ENCODE measurements around the gene PPP2R5A. TPM values are rescaled to one million over a fixed set of nuclear protein-coding genes. Genes with fewer than 3 reads are reported as not detected.
"Not testable (repeated sequence)": the region's sequence is repeated elsewhere in the genome, so short reads cannot be mapped to it uniquely, and the experiment has no call there.

The PPP2R5A gene
- total and polyA plus RNA-seq, 2 donors, result 47.1 to 64.4 TPM

DNA sequence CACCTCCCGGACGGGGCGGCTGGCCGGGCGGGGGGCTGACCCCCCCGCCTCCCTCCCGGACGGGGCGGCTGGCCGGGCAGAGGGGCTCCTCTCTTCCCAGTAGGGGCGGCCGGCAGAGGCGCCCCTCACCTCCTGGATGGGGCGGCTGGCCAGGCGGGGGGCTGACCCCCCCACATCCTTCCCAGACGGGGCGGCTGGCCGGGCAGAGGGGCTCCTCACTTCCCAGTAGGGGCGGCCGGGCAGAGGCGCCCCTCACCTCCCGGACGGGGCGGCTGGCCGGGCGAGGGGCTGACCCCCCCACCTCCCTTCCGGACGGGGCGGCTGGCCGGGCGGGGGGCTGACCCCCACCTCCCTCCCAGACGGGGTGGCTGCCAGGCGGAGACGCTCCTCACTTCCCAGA, 35.8 kb downstream of the PPP2R5A start:
- WGBS, result 98% methylated on average over 10 of the region's 34 CpGs
- not testable (repeated sequence) for H3K4me1 ChIP-seq (ENCODE audit: insufficient read depth); H3K27ac ChIP-seq (ENCODE audit: low read depth)

DNA sequence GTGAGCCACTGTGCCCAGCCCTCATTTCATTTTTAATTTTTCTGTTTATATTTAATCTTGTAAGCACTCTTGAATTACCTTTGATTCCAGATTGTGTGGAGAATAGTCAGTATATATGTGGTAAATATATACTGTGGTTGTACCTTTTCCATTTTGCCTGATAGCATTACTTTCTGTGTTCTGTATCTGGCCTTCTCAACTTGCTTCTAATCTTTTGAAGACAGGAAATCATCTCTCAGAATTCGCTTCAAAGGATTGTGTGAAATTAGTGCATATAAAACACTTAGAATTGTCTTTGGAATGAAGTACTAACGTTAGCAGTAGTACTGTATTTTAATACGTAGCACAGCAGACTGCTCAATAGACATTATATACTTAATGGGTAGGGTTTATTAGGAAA, 37.9 kb downstream of the PPP2R5A start:
- H3K36me3 ChIP-seq (ENCODE audit: insufficient read depth), result no peaks in the 10 kb centered on the region
- DNase-seq (ENCODE audit: extremely low spot score), result no peak
- no peak overlapping the region for H3K27ac ChIP-seq (ENCODE audit: low read depth)
- H3K4me3 ChIP-seq (ENCODE audit: low read depth, low read length), result no peak overlapping the region
- no peaks in the 10 kb centered on the region for H3K4me1 ChIP-seq (ENCODE audit: insufficient read depth)
- 52% methylated on average over 3 of the region's 3 CpGs for WGBS

More for the DNA sequence above, 35.8 kb downstream of the PPP2R5A start:
- not testable (repeated sequence) for DNase-seq (ENCODE audit: extremely low spot score); H3K36me3 ChIP-seq (ENCODE audit: insufficient read depth); H3K4me3 ChIP-seq (ENCODE audit: low read depth, low read length)

DNA sequence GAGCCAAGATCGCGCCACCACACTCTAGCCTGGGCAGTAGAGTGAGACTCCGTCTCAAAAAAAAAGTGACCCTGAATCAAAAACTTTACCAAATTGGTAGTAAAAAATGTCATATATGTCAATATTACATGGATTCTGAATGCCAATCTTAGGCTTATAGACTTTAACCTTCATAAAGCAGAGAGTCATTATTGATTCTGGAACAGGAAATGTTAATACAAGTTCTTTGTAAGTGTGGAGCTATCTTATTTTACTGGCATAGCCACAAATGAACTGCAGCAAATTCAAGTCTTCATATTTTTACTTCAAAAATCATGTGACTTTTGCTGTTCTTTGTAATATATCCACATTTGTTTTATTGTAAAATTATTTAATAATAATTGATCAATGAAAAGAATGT, 41.3 kb downstream of the PPP2R5A start:
- Histone ChIP-seq H3K27ac (ENCODE audit: low read depth) (no peak overlapping the region), H3K36me3 (ENCODE audit: insufficient read depth) (no peaks in the 10 kb centered on the region), H3K4me1 (ENCODE audit: insufficient read depth) (no peaks in the 10 kb centered on the region), H3K4me3 (ENCODE audit: low read depth, low read length) (no peak overlapping the region)
- 80% methylated on average over 3 of the region's 3 CpGs for WGBS
- DNase-seq (ENCODE audit: extremely low spot score), result no peak

- Histone ChIP-seq H3K36me3 (ENCODE audit: insufficient read depth) (no peaks in the 10 kb centered on the region), H3K27ac (ENCODE audit: low read depth) (no peak overlapping the region), H3K4me1 (ENCODE audit: insufficient read depth) (no peaks in the 10 kb centered on the region), H3K4me3 (ENCODE audit: low read depth, low read length) (no peak overlapping the region)
- 74% methylated on average over 4 of the region's 4 CpGs for WGBS
- no peak for DNase-seq (ENCODE audit: extremely low spot score)
Observed at GRCh38 chr1:212328248-212328647, 43.0 kb downstream of the PPP2R5A start.

DNA sequence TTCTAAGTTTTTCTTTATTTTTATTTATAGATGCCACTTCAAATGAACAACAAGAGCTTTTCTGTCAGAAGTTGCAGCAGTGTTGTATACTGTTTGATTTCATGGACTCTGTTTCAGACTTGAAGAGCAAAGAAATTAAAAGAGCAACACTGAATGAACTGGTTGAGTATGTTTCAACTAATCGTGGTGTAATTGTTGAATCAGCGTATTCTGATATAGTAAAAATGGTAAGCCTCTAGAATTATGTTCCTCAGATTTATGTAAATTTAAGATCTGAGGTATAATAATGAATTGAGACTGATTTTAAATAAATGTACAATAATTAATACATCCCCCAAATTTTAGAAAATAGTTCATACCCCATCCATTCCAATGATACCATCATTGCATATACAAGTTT, 43.9 kb downstream of the PPP2R5A start:
- Histone ChIP-seq H3K4me3 (ENCODE audit: low read depth, low read length) (no peak overlapping the region), H3K4me1 (ENCODE audit: insufficient read depth) (no peaks in the 10 kb centered on the region), H3K27ac (ENCODE audit: low read depth) (no peak overlapping the region), H3K36me3 (ENCODE audit: insufficient read depth) (no peaks in the 10 kb centered on the region)
- DNase-seq (ENCODE audit: extremely low spot score), result no peak
- WGBS, result 91% methylated on average over 2 of the region's 2 CpGs

DNA sequence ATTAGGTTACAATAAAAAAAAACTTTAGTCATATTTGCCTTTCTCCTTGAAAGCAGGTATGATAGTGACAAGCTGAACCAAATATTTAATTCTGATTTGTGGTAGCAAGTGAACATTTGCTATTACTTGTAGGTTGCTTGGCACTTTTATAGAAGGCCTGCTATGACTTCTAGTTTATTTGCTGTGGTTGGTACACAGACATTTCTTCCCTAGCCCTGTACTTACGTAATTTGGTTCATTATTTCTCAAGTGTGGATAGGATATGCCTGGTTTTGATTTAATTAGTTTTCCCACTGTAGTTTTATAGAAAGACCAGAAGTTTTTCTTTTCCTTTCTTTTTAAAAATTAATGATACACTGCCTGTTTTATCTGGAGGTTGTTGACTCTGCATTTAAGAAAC, 55.9 kb downstream of the PPP2R5A start:
- H3K4me1 ChIP-seq (ENCODE audit: insufficient read depth), result no peaks in the 10 kb centered on the region
- no peak overlapping the region for H3K4me3 ChIP-seq (ENCODE audit: low read depth, low read length)
- WGBS, result 98% methylated on average over 1 of the region's 1 CpG

DNA sequence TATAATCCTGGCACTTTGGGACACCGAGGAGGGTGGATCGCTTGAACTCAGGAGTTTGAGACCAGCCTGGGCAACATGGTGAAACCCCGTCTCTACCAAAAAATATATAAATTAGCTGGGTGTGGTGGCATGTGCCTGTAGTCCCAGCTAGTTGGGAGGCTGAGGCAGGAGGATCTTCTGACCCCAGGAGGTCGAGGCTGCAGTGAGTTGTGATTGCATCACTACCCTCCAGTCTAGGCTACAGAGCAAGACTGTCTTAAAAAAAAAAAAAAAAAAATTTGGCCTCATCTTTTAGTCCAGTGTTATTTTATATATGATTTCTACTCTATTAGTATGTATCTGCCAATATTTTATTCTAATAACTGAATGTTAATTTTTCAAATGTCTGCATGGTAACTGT, 59.7 kb downstream of the PPP2R5A start:
- H3K4me3 ChIP-seq (ENCODE audit: low read depth, low read length), result no peak overlapping the region
- no peak for DNase-seq (ENCODE audit: extremely low spot score)
- peaks cover 2% of the 10 kb centered on the region for H3K36me3 ChIP-seq (ENCODE audit: insufficient read depth)
- no peaks in the 10 kb centered on the region for H3K4me1 ChIP-seq (ENCODE audit: insufficient read depth)
- over 99% methylated on average over 4 of the region's 4 CpGs for WGBS
- no peak overlapping the region for H3K27ac ChIP-seq (ENCODE audit: low read depth)

More for the DNA sequence above, 55.9 kb downstream of the PPP2R5A start:
- no peak for DNase-seq (ENCODE audit: extremely low spot score)
- H3K36me3 ChIP-seq (ENCODE audit: insufficient read depth), result peaks cover 2% of the 10 kb centered on the region
- H3K27ac ChIP-seq (ENCODE audit: low read depth), result no peak overlapping the region

DNA sequence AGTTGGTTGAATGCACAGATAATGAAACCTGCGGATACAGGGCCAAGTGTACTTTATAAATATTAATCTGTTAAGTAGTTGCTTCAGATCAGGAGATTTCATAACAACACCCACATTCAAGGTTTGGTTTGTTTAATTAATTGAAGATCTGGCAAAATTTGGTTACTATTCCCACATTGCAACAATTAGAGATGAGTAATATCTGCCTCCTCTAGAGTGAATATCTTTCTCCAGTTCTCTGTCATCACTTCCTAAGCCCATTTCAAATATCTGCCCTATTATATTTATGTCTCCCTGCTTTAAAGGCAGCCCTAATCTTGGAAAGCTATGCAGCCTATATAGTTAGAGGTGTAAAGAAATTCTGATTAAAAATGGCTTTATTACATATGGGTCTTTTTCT, 61.4 kb downstream of the PPP2R5A start:
- Histone ChIP-seq H3K27ac (ENCODE audit: low read depth) (no peak overlapping the region), H3K4me3 (ENCODE audit: low read depth, low read length) (no peak overlapping the region), H3K4me1 (ENCODE audit: insufficient read depth) (no peaks in the 10 kb centered on the region), H3K36me3 (ENCODE audit: insufficient read depth) (peaks cover 2% of the 10 kb centered on the region)
- 92% methylated on average over 1 of the region's 1 CpG for WGBS
- DNase-seq (ENCODE audit: extremely low spot score), result no peak

DNA sequence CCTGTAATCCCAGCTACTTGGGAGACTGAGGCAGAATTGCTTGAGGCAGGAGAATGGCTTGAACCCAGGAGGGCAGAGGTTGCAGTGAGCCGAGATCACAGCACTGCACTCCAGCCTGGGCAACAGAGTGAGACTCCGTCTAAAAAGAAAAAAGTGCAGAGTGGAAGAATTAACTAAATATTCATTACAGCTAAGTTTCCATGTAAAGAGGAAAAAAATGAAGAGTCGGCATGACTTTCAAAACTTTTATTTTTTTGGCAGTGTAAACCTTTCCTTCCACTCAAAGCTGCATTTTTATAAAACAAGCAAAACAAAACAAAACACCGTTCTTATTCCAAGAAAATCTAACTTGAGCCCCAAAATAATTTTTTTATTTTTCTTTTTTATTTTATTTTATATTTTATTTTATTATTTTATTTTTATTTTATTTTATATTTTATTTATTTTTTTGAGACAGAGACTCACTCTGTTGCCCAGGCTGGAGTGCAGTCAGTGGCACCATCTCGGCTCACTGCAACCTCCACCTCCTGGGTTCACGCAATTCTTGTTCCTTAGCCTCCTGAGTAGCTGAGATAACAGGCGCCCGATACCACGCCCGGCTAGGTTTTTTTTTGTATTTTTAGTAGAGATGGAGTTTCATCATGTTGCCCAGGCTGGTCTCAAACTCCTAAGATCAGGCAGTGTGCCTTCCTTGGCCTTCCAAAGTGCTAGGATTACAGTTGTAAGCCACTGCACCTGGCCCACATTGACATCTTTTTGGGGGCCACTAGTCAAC, 66.6 kb downstream of the PPP2R5A start:
- Histone ChIP-seq H3K4me3 (ENCODE audit: low read depth, low read length) (no peak overlapping the region), H3K4me1 (ENCODE audit: insufficient read depth) (no peaks in the 10 kb centered on the region), H3K36me3 (ENCODE audit: insufficient read depth) (peaks cover 4% of the 10 kb centered on the region), H3K27ac (ENCODE audit: low read depth) (no peak overlapping the region)
- no peak for DNase-seq (ENCODE audit: extremely low spot score)
- 89% methylated on average over 10 of the region's 10 CpGs for WGBS

- no peak overlapping the region for H3K4me3 ChIP-seq (ENCODE audit: low read depth, low read length)
- DNase-seq (ENCODE audit: extremely low spot score), result no peak
- no peaks in the 10 kb centered on the region for H3K4me1 ChIP-seq (ENCODE audit: insufficient read depth)
- H3K36me3 ChIP-seq (ENCODE audit: insufficient read depth), result peaks cover 9% of the 10 kb centered on the region
- H3K27ac ChIP-seq (ENCODE audit: low read depth), result no peak overlapping the region
- 85% methylated on average over 2 of the region's 2 CpGs for WGBS
Observed at GRCh38 chr1:212353181-212353580, 68.0 kb downstream of the PPP2R5A start.

DNA sequence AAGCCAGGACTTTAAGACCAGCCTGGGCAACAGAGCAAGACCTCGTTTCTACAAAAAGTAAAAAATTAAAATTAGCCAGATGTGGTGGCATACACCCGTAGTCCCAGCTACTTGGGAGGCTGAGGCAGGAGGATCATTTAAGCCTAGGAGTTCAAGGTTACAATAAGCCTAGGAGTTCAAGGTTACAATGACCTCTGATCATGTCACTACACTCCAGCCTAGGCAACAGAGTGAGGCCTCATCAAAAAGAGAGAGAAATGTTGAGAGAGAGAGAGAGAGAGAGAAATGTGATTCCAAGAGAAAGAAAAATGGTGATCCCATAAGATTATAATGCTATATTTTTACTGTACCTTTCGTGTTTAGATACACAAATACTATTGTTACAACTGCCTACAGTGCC, 69.3 kb downstream of the PPP2R5A start:
- Histone ChIP-seq H3K36me3 (ENCODE audit: insufficient read depth) (peaks cover 9% of the 10 kb centered on the region), H3K4me3 (ENCODE audit: low read depth, low read length) (no peak overlapping the region), H3K4me1 (ENCODE audit: insufficient read depth) (no peaks in the 10 kb centered on the region), H3K27ac (ENCODE audit: low read depth) (no peak overlapping the region)
- WGBS, result 96% methylated on average over 3 of the region's 3 CpGs
- no peak for DNase-seq (ENCODE audit: extremely low spot score)

- DNase-seq (ENCODE audit: extremely low spot score), result no peak
- Histone ChIP-seq H3K27ac (ENCODE audit: low read depth) (no peak overlapping the region), H3K4me3 (ENCODE audit: low read depth, low read length) (no peak overlapping the region), H3K4me1 (ENCODE audit: insufficient read depth) (no peaks in the 10 kb centered on the region), H3K36me3 (ENCODE audit: insufficient read depth) (peaks cover 9% of the 10 kb centered on the region)
- 93% methylated on average over 3 of the region's 3 CpGs for WGBS
Observed at GRCh38 chr1:212355230-212355969, 70.2 kb downstream of the PPP2R5A start.

- Histone ChIP-seq H3K4me1 (ENCODE audit: insufficient read depth) (no peaks in the 10 kb centered on the region), H3K36me3 (ENCODE audit: insufficient read depth) (peaks cover 5% of the 10 kb centered on the region), H3K27ac (ENCODE audit: low read depth) (no peak overlapping the region), H3K4me3 (ENCODE audit: low read depth, low read length) (no peak overlapping the region)
- WGBS, result 81% methylated on average over 4 of the region's 4 CpGs
- DNase-seq (ENCODE audit: extremely low spot score), result no peak
Observed at GRCh38 chr1:212359794-212360479, 74.7 kb downstream of the PPP2R5A start.

DNA sequence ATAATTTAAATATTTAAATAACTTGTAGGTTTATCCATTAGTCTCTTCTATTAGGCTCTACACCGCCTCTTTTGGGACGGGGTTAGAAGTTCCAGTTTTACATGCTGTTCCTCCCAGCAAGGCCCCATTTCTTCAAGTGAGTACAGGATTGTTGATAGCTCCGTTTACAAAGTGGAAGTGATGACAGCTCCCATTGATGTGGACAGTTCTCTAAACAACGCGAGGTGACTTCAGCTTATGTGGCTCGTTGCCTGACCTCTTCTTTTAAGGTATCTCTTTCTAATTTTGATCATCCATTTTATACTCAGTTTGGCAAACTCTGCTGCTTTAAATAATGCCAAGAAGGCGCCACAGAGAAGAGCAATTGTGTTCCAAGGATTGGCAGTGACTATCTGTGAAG, 79.8 kb downstream of the PPP2R5A start:
- no peak overlapping the region for H3K4me3 ChIP-seq (ENCODE audit: low read depth, low read length)
- H3K4me1 ChIP-seq (ENCODE audit: insufficient read depth), result no peaks in the 10 kb centered on the region
- 57% methylated on average over 7 of the region's 7 CpGs for WGBS
- no peak for DNase-seq (ENCODE audit: extremely low spot score)
- H3K36me3 ChIP-seq (ENCODE audit: insufficient read depth), result no peaks in the 10 kb centered on the region
- no peak overlapping the region for H3K27ac ChIP-seq (ENCODE audit: low read depth)

All from urinary bladder (tissue), 4 donors.